HepG2 (cell line): ENCODE data around the gene ZDHHC16. TPM values are rescaled to one million over a fixed set of nuclear protein-coding genes. Genes with fewer than 3 reads are reported as not detected.
A peak's percentile ranks its signal among the peaks of the same experiment; 100 is the strongest.

Experiments
- ARID5B ChIP-seq: IDR thresholded peaks from 2 replicates; pipeline ENCODE4 v1.4.0; 2020; ENCODE audit warnings: mild to moderate bottlenecking, missing genetic modification reagents
- ATF6 ChIP-seq: sonication (generic); formaldehyde crosslinking; conservative IDR thresholded peaks from 2 replicates; pipeline ENCODE4 v1.4.0; 2020; ENCODE audit warnings: missing genetic modification reagents
- KDM2A ChIP-seq: sonication (generic); formaldehyde crosslinking; IDR thresholded peaks from 2 replicates; pipeline ENCODE4 v1.4.0; 2020; ENCODE audit warnings: low read depth, missing genetic modification reagents, borderline replicate concordance
- RBM39 ChIP-seq: fragments of 200-400 bp; formaldehyde crosslinking; IDR thresholded peaks from one replicate; pipeline ENCODE4 v1.6.1; 2018; ENCODE audit warnings: antibody characterized with exemption, mild to moderate bottlenecking, low read depth, low read length; ENCODE audit not compliant: poor library complexity, severe bottlenecking
- RCOR2 ChIP-seq: IDR thresholded peaks from 2 replicates; pipeline ENCODE4 v1.6.1; 2016; ENCODE audit warnings: missing biosample characterization, missing genetic modification reagents
- SMARCC2 ChIP-seq: fragments of 450-650 bp; IDR thresholded peaks from 2 replicates; pipeline ENCODE4 v1.6.1; 2017; ENCODE audit warnings: antibody characterized with exemption, mild to moderate bottlenecking
- THAP7 ChIP-seq: sonication (generic); formaldehyde crosslinking; IDR thresholded peaks from 2 replicates; pipeline ENCODE4 v1.8.1; 2023; ENCODE audit warnings: mild to moderate bottlenecking, missing genetic modification reagents
- ZFP36L2 ChIP-seq: sonication (generic); formaldehyde crosslinking; IDR thresholded peaks from 2 replicates; pipeline ENCODE4 v1.4.0; 2020; ENCODE audit warnings: missing genetic modification reagents
- ZFP41 ChIP-seq: sonication (generic); formaldehyde crosslinking; IDR thresholded peaks from 2 replicates; pipeline ENCODE4 v1.4.0; 2020; ENCODE audit warnings: mild to moderate bottlenecking, missing genetic modification reagents, borderline replicate concordance
- ZNF281 ChIP-seq: sonication (generic); formaldehyde crosslinking; IDR thresholded peaks from 2 replicates; pipeline ENCODE4 v1.4.0; 2020; ENCODE audit warnings: missing genetic modification reagents, borderline replicate concordance
- ZNF329 ChIP-seq: sonication (generic); formaldehyde crosslinking; IDR thresholded peaks from 2 replicates; pipeline ENCODE4 v1.9.0; 2021; ENCODE audit warnings: low read depth, mild to moderate bottlenecking, missing genetic modification reagents
- ZNF460 ChIP-seq: sonication (generic); formaldehyde crosslinking; IDR thresholded peaks from 2 replicates; pipeline ENCODE4 v1.5.1; 2020; ENCODE audit warnings: missing genetic modification reagents, mild to moderate bottlenecking, borderline replicate concordance
- ZNF660 ChIP-seq: sonication (generic); formaldehyde crosslinking; IDR thresholded peaks from 2 replicates; pipeline ENCODE4 v1.5.1; 2020; ENCODE audit warnings: mild to moderate bottlenecking, low read depth, missing genetic modification reagents, borderline replicate concordance
- polyA plus RNA-seq, 8 experiments: library from polyadenylated mRNA; depleted of rRNA in 3 of 8; stranded (reverse) in 7 of 8; unstranded in 1 of 8; fragments of >200 nt; fragmentation: Illumina TruSeq in 4 of 8; extraction: Trizol in 4 of 8; gene quantifications; 2 replicates each; pipeline versions ENCODE4 v1.2.1 to v1.2.3, GENCODE V29; 2011 to 2016; ENCODE audit warnings: low read depth in 4 of 8, missing spikeins in 1 of 8, mixed read lengths in 1 of 8; ENCODE audit not compliant: insufficient read depth in 1 of 8
- total RNA-seq, 5 experiments: library from RNA; depleted of rRNA; stranded (reverse); fragments of >200 nt; fragmentation: Illumina TruSeq; extraction: Trizol; gene quantifications; 2 replicates each; pipeline ENCODE4 v1.2.3, GENCODE V29; 2016; ENCODE audit warnings: low read depth in 1 of 5
- TF ChIP-seq, protein P1 (sequence below): sonication (generic); formaldehyde crosslinking; IDR thresholded peaks from 2 replicates; pipeline ENCODE4 v1.4.0; 2020; ENCODE audit warnings: missing genetic modification reagents, borderline replicate concordance
- TF ChIP-seq, protein P2 (sequence below): sonication (generic); formaldehyde crosslinking; IDR thresholded peaks from 2 replicates; pipeline ENCODE4 v1.5.0; 2020; ENCODE audit warnings: missing genetic modification reagents

The ZDHHC16 gene
- total and polyA plus RNA-seq, 2 of the 13 experiments (the other 11 are each of a cell fraction or from before 2014, with no cell fraction given), result 40.8 to 41.8 TPM

DNA sequence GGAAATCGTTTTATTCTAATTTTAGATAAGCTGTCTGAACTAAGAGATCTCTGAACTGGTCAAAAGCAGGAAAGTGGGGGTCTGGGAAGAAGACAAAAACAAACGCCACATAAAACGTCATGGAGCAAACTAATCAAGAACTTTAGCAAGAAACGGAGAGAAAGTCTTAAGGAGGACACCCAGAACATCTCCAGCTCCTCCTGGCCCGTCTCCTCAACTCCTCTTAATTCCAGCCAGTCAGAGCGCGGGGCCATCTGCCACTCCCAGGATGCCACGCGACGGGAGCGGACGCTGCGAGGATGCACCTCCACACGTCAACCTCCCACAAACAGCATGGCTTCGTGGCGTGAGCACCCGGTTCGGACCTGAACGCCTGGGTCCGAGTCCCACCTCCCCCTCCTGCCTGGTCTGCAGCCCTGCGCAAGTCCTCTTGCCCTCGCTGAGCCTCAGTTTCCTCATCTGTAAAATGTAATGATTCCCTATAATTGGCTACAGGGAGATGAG lies 51.6 kb downstream of the ZDHHC16 start (continued):
- TF ChIP-seq ZNF281 (CRISPR knock-in tag) (no peak), ZNF660 (CRISPR knock-in tag) (no peak), SMARCC2 (no peak), ATF6 (no peak), ZNF329 (CRISPR knock-in tag) (no peak; the same call in 1 of the 2 replicates), ZFP41 (no peak), ARID5B (CRISPR knock-in tag) (peak; percentile 38), RCOR2 (CRISPR knock-in tag) (no peak), THAP7 (CRISPR knock-in tag) (0 out of 2 replicates have a peak, but pooled peaks have one; percentile 27), KDM2A (CRISPR knock-in tag) (peak; percentile 85; the same call in 1 of the 2 replicates), ZNF460 (CRISPR knock-in tag) (no peak; the same call in 1 of the 2 replicates), RBM39 (no peak), ZFP36L2 (CRISPR knock-in tag) (no peak)
- TF ChIP-seq, protein P1, sequence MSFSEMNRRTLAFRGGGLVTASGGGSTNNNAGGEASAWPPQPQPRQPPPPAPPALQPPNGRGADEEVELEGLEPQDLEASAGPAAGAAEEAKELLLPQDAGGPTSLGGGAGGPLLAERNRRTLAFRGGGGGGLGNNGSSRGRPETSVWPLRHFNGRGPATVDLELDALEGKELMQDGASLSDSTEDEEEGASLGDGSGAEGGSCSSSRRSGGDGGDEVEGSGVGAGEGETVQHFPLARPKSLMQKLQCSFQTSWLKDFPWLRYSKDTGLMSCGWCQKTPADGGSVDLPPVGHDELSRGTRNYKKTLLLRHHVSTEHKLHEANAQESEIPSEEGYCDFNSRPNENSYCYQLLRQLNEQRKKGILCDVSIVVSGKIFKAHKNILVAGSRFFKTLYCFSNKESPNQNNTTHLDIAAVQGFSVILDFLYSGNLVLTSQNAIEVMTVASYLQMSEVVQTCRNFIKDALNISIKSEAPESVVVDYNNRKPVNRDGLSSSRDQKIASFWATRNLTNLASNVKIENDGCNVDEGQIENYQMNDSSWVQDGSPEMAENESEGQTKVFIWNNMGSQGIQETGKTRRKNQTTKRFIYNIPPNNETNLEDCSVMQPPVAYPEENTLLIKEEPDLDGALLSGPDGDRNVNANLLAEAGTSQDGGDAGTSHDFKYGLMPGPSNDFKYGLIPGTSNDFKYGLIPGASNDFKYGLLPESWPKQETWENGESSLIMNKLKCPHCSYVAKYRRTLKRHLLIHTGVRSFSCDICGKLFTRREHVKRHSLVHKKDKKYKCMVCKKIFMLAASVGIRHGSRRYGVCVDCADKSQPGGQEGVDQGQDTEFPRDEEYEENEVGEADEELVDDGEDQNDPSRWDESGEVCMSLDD, result no peak
- TF ChIP-seq, protein P2, sequence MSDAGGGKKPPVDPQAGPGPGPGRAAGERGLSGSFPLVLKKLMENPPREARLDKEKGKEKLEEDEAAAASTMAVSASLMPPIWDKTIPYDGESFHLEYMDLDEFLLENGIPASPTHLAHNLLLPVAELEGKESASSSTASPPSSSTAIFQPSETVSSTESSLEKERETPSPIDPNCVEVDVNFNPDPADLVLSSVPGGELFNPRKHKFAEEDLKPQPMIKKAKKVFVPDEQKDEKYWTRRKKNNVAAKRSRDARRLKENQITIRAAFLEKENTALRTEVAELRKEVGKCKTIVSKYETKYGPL (CRISPR knock-in tag), result no peak
